Activated T-helper 1 cell treated with Interleukin-2 at 50 U/mL for 16 hours (primary cell): ENCODE measurements around the gene CLEC4E.
"Not testable (repeated sequence)": the region's sequence is repeated elsewhere in the genome, so short reads cannot be mapped to it uniquely, and the experiment has no call there.

ENCODE experiments used
- DNase-seq: peaks from one replicate; pipeline ENCODE4 v3.0.0-alpha.2; 2020; ENCODE audit warnings: low read depth

Gene CLEC4E

GRCh38 chr12:8540831-8541230 lies at the start of gene CLEC4E:
CLEC4E (minus strand) TSS chr12:8540905; CDS start chr12:8540797, 108 bp downstream.
- not testable (repeated sequence) for DNase-seq

GRCh38 chr12:8589679-8590078 lies 49.0 kb upstream of the CLEC4E start:
- no peak for DNase-seq

GRCh38 chr12:8584478-8584877 lies 43.8 kb upstream of the CLEC4E start:
- DNase-seq, result not testable (repeated sequence)

- no peak for DNase-seq
These were observed 43.3 kb upstream of the CLEC4E start for GRCh38 chr12:8584004-8584403.

DNA sequence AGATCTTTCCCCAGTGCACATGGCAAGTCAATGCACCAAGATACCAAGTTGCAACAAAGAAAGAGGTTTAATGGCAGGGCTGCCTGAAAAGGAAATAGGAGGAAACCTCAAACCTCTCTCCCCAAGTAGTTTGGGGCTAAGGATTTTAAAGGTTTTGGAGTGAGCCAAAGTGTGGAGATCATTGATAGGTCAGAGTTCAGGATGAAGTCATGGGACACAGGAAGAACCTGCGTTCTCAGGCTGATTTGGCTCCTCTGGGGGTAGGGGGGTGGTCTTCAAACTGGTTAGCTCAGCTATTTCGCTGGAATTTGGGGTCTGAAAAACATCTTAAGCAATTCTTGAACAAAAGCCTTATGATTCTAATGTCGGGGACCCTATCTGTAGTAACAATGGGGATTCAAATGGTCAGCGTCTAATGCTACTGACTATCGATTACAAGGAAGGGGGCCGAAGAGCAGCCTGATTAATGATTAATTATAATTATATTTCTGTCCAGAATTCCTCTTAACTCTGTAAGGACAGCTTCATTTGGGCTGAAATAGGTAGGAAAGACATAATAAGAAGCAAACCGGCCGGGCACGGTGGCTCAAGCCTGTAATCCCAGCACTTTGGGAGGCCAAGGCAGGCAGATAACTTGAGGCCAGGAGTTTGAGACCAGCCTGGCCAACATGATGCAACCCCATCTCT lies 40.5 kb upstream of the CLEC4E start:
- no peak for DNase-seq

GRCh38 chr12:8577879-8578278 lies 37.2 kb upstream of the CLEC4E start:
- no peak for DNase-seq

GRCh38 chr12:8572507-8572906 lies 31.8 kb upstream of the CLEC4E start:
- DNase-seq, result no peak

GRCh38 chr12:8566525-8566924 lies 25.8 kb upstream of the CLEC4E start:
- DNase-seq, result no peak

GRCh38 chr12:8566052-8566451 lies 25.3 kb upstream of the CLEC4E start:
- not testable (repeated sequence) for DNase-seq

GRCh38 chr12:8564656-8565055 lies 24.0 kb upstream of the CLEC4E start:
- no peak for DNase-seq

DNA sequence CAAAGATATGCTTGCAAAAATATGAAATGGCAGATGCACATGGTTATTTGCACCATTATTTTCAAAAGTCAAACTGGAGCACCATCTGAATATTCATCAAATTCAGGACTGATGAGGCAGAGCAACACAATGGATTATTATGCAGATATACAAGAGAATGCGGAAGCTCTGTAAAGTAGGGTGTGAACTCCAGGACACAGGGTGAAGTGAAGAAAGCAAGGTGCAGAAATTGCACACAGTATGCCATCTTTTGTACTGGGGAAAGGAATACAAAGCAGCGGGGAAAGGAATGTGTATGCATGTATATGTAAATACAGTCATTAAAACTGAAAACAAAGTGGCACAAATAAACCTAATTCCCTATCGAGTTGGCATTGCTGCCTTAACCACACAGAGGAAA lies 22.7 kb upstream of the CLEC4E start:
- DNase-seq, result no peak

DNA sequence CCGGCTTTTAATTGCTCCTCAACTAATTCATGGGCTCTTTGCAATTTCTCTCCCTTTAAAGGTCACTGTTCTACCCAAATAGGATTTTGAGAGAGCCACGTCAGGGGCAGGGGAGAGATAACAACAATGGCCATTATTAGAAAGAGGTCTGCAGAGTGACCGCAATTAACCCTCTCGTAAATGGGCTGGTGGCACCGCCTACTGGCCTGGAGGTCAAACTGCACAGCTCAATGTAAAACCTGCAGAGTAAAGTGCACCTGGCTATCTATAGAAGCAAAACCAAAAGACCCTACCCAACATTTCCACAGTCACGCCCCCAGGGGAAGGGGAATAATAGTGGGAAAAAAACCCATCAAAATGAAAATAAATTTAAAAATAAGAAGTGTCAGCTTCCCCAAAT lies 21.6 kb upstream of the CLEC4E start:
- no peak for DNase-seq

DNA sequence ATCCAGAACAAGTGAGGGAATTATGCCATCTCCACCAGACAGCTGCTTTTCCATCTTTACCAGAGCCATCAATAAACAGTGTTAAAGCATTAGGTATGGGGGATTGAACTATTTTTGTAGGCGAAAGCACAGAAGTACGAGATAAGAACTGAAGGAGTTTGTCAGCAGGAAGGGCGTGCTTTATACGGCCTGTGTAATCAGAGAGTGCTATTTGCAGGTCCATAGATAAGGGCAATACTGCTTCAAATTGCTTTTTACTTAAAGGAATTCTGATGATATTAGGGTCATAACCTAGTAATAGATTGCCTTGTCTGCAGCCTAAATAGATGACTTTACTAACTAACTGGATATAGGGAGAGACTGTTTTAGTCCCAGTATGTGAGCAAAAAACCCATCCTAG lies 20.3 kb upstream of the CLEC4E start:
- no peak for DNase-seq

GRCh38 chr12:8559676-8560075 lies 19.0 kb upstream of the CLEC4E start:
- DNase-seq, result no peak

- no peak for DNase-seq
These were observed 15.9 kb upstream of the CLEC4E start for GRCh38 chr12:8556531-8557097.

- no peak for DNase-seq
These were observed 13.9 kb upstream of the CLEC4E start for GRCh38 chr12:8554451-8555195.

GRCh38 chr12:8553088-8553627 lies 12.5 kb upstream of the CLEC4E start:
- no peak for DNase-seq

- no peak for DNase-seq
These were observed 8.7 kb upstream of the CLEC4E start for GRCh38 chr12:8549381-8549780.

- no peak for DNase-seq
These were observed 7.5 kb upstream of the CLEC4E start for GRCh38 chr12:8548192-8548591.

DNA sequence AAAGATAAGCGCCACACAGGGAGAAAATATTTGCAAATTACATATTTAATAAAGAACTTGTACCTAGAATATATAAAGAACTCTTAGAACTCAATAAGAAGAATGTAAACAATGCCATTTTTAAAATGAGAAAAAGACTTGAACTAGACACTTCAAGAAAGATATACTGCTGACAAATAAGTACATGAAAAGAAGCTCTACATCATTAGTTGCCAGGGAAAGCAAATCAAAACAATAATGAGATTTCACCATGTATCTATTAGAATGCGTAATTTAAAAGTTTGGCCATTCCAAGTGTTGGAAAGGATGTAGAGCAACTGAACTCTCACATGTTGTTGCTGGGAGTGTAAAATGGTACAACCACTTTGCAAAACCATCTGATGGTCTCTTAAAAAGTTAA lies 6.9 kb upstream of the CLEC4E start:
- DNase-seq, result no peak

DNA sequence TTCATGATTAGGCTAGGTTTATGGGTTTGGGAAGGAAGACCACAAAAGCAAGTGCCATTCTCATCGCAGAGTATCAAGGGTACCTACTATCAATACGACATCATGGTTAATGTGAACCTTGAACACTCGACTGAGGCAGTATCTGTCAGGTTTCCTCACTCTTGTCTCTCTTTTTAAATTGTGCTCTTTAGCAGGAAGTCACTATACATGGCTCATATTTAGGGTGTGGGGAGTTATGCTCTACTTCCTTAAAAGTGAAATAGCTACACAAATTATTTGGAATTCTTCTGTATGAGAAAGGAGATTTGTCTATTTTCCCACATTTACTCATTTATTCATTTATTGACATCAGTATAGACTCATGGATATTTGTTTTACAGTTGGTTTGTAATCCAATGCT lies 5.9 kb upstream of the CLEC4E start:
- DNase-seq, result no peak

DNA sequence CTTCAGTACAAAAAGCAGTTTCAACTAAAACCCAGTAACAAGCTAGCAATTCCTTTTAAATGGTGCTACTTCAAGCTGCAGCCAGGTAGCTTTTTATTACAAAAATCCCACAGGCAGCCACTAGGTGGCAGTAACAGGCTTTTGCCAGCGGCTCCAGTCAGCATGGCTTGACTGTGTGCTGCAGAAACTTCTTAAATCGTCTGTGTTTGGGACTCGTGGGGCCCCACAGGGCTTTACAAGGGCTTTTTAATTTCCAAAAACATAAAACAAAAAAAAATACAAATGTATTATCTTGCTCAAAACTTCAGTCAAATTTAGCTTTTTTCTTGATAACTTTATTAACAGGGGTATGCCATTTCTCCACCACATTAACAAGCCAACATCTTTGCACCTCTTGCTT lies 3.6 kb upstream of the CLEC4E start:
- DNase-seq, result peak; percentile 46

DNA sequence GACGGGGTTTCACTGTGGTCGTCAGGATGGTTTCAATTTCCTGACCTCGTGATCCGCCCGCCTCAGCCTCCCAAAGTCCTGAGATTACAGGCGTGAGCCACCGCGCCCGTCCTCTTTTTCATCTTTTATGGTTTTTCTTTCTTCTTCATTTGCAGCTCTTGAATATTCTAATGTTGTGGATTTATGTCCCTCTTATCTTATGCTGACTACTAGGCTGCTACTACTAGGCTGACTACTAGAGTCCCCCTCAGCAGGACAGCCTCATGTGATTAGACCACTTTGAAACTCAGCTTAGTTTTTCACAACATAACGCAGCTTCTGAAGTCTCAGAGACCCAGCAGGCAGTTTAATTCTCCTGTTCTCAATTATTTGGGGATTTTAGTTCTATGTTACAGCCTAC lies 857 bp upstream of the CLEC4E start:
- no peak for DNase-seq
